DMS79 treated with DMSO at 0.1 percent for 48 hours (cell line): ENCODE data around the gene POMZP3.
"Not testable (repeated sequence)": the region's sequence is repeated elsewhere in the genome, so short reads cannot be mapped to it uniquely, and the experiment has no call there.

ENCODE experiments used
- DNase-seq: peaks from one replicate; lab custom pipeline; 2025; lab: John Stamatoyannopoulos, UW

POMZP3 gene

DNA sequence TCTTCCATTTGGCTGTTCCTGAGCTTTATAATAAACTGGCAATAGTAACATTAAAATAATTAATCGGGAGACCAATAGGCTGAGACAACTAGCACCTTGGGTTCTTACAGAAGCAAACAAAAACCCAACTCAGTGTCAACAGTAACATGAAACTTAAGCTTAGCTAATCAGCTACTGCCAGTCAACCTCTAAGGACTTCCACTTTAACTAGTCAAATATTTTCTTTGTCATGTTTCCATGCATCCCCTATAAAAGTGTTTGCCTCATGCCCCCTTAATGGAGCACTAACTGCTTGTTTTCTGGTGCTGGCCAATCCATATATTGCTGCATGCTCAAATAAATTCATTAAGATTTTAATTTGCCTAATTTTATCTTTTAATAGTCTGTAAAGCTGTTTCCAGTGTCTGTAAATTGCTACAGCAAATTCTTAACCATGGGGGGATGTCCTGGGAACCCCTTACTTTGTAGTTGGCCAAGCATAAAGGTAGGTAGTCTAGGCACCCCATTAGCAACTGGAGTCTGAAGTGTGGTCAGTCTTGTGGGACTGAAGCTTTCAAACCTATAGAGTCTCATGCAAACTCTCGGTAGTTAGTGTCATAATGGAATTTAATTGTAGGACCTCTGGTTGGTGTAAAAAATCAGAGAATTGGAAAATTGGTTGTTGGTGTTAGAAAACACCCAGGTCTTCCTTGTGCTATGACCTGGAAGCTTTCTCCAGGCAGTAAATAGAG lies 40.3 kb downstream of the POMZP3 start:
- DNase-seq = not testable (repeated sequence)

GRCh38 chr7:76583636-76584281 lies 43.3 kb downstream of the POMZP3 start:
- not testable (repeated sequence) for DNase-seq

DNA sequence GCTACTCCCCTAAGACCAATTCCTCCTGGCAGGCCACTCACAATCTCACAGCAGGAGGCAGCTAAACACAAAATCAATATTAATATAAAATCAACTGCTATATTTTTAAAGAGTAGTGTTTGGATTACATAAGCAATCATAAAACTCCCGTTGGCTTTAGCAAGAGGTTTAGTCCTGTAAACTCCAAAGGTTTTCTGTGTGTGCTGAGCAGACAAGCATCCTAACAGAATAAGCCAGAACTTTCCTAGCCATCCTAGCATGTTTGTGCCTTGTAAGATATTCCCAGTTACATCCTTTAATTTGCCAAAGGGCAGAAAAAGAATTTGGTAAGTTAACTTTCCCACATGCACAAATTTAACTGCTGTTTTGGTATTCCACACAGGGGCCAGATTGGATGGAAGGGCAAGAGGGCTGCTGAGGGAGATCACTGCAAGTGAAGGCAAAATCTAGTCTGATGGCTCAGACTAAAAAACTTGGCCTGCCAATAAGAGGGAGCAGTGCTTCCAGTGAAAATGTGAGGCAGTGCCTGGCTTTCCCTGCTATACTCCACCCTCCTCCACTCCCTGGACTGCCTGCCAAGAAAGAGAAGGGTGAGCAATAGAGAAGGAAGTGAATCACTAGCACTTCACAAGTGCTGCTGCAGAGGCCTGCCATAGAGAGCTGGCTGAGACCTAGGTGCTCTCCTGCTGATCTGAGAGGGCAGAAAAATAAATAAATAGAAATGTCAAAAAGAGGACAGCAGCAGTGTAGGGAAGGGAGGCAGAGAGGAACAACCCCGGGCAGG lies 44.0 kb downstream of the POMZP3 start:
- peak; percentile 49 for DNase-seq

DNA sequence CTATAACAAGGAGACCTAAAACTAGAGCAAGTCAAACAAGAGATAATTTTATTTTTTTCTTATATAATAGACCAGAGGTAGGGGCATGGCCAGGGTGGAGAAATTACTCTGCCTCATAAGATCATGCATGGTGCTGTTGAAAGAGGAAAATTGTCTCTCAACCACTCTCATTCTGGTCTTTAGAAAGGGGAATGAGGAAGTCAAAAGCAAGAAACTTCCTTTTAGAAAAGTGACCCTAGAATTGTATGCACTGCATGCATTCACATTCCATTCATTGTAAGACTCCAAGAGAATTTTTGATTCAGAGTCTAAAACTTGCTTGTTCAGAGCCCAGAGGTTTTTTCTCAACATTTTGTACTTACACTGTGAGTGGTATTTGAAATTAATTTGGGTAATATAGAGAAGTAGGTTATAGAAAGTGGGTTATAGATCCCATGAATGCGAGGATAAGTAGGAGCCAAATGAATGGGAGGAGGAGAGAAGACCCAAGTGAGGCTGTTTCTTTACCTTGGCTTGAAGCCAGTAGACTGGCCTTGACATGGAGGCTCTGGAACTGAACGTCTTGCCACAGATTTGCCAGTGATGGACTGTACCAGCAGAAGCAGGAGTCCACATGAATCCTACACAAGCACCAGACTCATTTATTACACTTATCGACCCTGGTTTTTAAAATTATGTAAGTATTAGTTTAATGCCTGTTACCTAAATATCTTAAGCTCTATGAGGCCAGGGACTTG lies 51.0 kb downstream of the POMZP3 start:
- not testable (repeated sequence) for DNase-seq

DNA sequence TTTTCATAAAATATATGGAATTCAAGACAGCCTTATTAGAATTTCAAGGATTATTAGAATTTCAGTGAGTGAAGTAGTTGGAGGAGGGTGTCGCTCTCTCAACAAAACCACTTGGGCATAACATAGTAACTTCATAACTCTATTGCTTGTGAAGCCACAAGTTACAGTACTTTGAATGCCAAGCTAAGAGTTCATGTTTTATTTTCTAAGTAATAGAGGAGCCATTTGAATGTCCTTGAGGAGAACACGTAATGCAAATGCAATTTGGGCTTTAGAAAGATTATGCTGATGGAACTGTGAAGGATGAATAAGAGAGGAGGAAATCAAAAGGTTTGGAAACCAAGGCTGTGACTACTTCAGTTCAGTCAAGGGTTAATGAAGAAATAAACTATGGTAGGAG lies 51.6 kb downstream of the POMZP3 start:
- DNase-seq = not testable (repeated sequence)

- not testable (repeated sequence) for DNase-seq
Observed at GRCh38 chr7:76572296-76572695, 54.8 kb downstream of the POMZP3 start.

DNA sequence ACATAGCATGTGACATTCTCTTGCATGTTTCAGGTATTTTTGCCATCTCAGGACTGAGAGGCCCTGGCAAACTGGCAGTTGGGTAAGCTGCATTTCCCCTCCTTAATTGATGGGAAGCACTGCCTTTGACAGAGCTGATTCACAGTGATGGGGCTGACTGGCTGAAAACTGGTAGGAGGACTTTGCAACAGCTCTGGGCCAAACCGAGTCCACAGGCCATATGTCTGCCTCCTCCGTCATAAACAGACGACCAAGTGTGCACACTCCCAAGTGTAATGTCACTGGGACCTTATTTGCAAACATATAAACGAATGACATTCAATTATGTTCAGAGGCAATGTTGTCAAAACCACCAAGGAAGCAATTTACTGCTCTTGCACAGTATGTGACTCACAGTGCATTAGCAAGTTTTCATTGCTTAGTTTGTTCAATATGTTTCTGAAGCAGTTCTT lies 56.7 kb downstream of the POMZP3 start:
- not testable (repeated sequence) for DNase-seq

DNA sequence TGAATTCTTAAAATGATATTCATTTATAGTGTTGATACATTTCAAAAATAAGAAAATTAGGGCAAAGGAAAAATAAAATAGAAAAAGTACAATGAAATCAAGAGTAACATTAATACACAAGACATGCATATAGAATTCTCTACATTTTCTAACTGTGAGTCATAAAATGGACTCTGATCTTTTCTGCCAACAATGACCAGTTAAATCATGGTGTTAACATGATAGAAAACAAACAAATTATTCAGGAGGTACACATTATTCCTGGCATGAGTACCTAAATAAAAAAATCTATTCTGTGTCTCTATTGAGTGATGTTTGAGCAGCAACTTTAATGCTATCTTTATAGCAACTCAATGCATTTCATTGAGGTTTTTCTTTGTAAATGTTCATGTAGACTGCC lies 58.3 kb downstream of the POMZP3 start:
- not testable (repeated sequence) for DNase-seq

GRCh38 chr7:76567753-76568152 lies 59.3 kb downstream of the POMZP3 start:
- not testable (repeated sequence) for DNase-seq

- DNase-seq = not testable (repeated sequence)
Observed at GRCh38 chr7:76567311-76567710, 59.8 kb downstream of the POMZP3 start.

GRCh38 chr7:76565001-76565400 lies 62.1 kb downstream of the POMZP3 start:
- not testable (repeated sequence) for DNase-seq

- DNase-seq = not testable (repeated sequence)
Observed at GRCh38 chr7:76561342-76561741, 65.7 kb downstream of the POMZP3 start.

GRCh38 chr7:76560157-76560556 lies 66.9 kb downstream of the POMZP3 start:
- DNase-seq = not testable (repeated sequence)
